Neuronal stem cell (in vitro differentiated cells): Measurements from ENCODE around the gene SPATA19.

Source experiments
- DNase-seq: peaks from one replicate; pipeline ENCODE4 v3.0.0-alpha.2; 2013; ENCODE audit warnings: low spot score
- H2AFZ ChIP-seq: one replicate; pipeline ENCODE4 v1.6.1; 2013; ENCODE audit warnings: mild to moderate bottlenecking, low read length, inconsistent platforms
- H2AK5ac ChIP-seq: 2 replicates; pipeline ENCODE4 v1.6.1; 2013; ENCODE audit warnings: low read depth, mild to moderate bottlenecking, inconsistent platforms, low read length, moderate library complexity, mixed read lengths
- H2BK120ac ChIP-seq: 2 replicates; pipeline ENCODE4 v1.6.1; 2013; ENCODE audit warnings: low read depth, mild to moderate bottlenecking, inconsistent platforms, low read length, moderate library complexity, mixed read lengths
- H2BK12ac ChIP-seq: one replicate; pipeline ENCODE4 v1.6.1; 2013; ENCODE audit warnings: low read length, inconsistent platforms
- H2BK15ac ChIP-seq: 2 replicates; pipeline ENCODE4 v1.6.1; 2013; ENCODE audit warnings: mild to moderate bottlenecking, low read length, inconsistent platforms, mixed read lengths
- H2BK5ac ChIP-seq: one replicate; pipeline ENCODE4 v1.6.1; 2013; ENCODE audit warnings: inconsistent platforms, mild to moderate bottlenecking, low read length, moderate library complexity
- H3K14ac ChIP-seq: one replicate; pipeline ENCODE4 v1.6.1; 2013; ENCODE audit warnings: low read length, inconsistent platforms
- H3K18ac ChIP-seq: 2 replicates; pipeline ENCODE4 v1.6.1; 2013; ENCODE audit warnings: low read length, inconsistent platforms
- H3K23ac ChIP-seq: 2 replicates; pipeline ENCODE4 v1.6.1; 2013; ENCODE audit warnings: low read depth, mild to moderate bottlenecking, mixed read lengths, low read length, inconsistent platforms; ENCODE audit not compliant: poor library complexity
- H3K27ac ChIP-seq: replicated peaks from 3 replicates; pipeline ENCODE4 v1.5.1; 2013; ENCODE audit warnings: low read length, inconsistent platforms
- H3K27me3 ChIP-seq, 3 experiments: 2 replicates each; pipeline ENCODE4 v1.6.1; 2013; ENCODE audit warnings: low read length in 3 of 3, mild to moderate bottlenecking in 2 of 3, inconsistent platforms in 1 of 3, low read depth in 1 of 3, mixed read lengths in 1 of 3, moderate library complexity in 1 of 3; ENCODE audit not compliant: control insufficient read depth in 3 of 3, insufficient read depth in 3 of 3
- H3K36me3 ChIP-seq, 2 donors: replicated peaks in 1 of 2; 2 replicates each; pipeline ENCODE4 v1.6.1; 2013; ENCODE audit warnings: low read length in 2 of 2; ENCODE audit not compliant: control insufficient read depth in 2 of 2, insufficient read depth in 2 of 2
- H3K4ac ChIP-seq: 2 replicates; pipeline ENCODE4 v1.6.1; 2013; ENCODE audit warnings: inconsistent platforms, mild to moderate bottlenecking, low read length, moderate library complexity
- H3K4me1 ChIP-seq, 2 donors: 1 replicate in 1 of 2; 2 replicates in 1 of 2; pipeline ENCODE4 v1.6.1; 2013; ENCODE audit warnings: low read length in 2 of 2, low read depth in 1 of 2; ENCODE audit not compliant: control insufficient read depth in 2 of 2, insufficient read depth in 1 of 2
- H3K4me2 ChIP-seq: one replicate; pipeline ENCODE4 v1.6.1; 2013; ENCODE audit warnings: mild to moderate bottlenecking, low read length, inconsistent platforms; ENCODE audit not compliant: insufficient read depth, poor library complexity, severe bottlenecking
- H3K4me3 ChIP-seq, 2 donors: 2 replicates each; pipeline ENCODE4 v1.5.1; 2013; ENCODE audit warnings: low read length in 2 of 2, mild to moderate bottlenecking in 2 of 2, inconsistent platforms in 1 of 2, moderate library complexity in 1 of 2
- H3K79me1 ChIP-seq: one replicate; pipeline ENCODE4 v1.6.1; 2013; ENCODE audit warnings: low read depth, mild to moderate bottlenecking, inconsistent platforms, low read length, moderate library complexity
- H3K9ac ChIP-seq: one replicate; pipeline ENCODE4 v1.6.1; 2013; ENCODE audit warnings: mild to moderate bottlenecking, low read depth, low read length, inconsistent platforms; ENCODE audit not compliant: poor library complexity
- H3K9me3 ChIP-seq, 2 donors: replicated peaks in 1 of 2; 2 replicates each; pipeline versions ENCODE3 to v1.6.1; 2013; ENCODE audit warnings: low read length in 2 of 2, mild to moderate bottlenecking in 2 of 2, inconsistent platforms in 1 of 2, low read depth in 1 of 2, mixed read lengths in 1 of 2, moderate library complexity in 1 of 2; ENCODE audit not compliant: control insufficient read depth in 2 of 2, insufficient read depth in 1 of 2
- H4K8ac ChIP-seq: one replicate; pipeline ENCODE4 v1.6.1; 2013; ENCODE audit warnings: low read depth, mild to moderate bottlenecking, inconsistent platforms, low read length, moderate library complexity
- H4K91ac ChIP-seq: one replicate; pipeline ENCODE4 v1.6.1; 2013; ENCODE audit warnings: low read length, low read depth, mild to moderate bottlenecking, inconsistent platforms; ENCODE audit not compliant: poor library complexity
- WGBS, 2 donors: extraction: QIAGEN DNeasy Blood & Tissue Kit; methylation state at CpG; one replicate each; pipeline ENCODE4 v1.1.7; 2013; ENCODE audit warnings: missing lambda C conversion rate in 2 of 2, mixed read lengths in 1 of 2; ENCODE audit not compliant: insufficient read length in 2 of 2, insufficient replicate concordance in 1 of 2; ENCODE audit errors: extremely low coverage in 2 of 2; 5-methylcytosine and 5-hydroxymethylcytosine counted together

The SPATA19 gene

GRCh38 chr11:133809569-133810491 lies 35.5 kb downstream of the SPATA19 start:
- H2BK12ac ChIP-seq: no peak overlapping the region
- H3K9ac ChIP-seq: no peak overlapping the region
- H2BK5ac ChIP-seq: no peak overlapping the region
- H3K4me1 ChIP-seq: peaks cover 0 to 8% of the 10 kb centered on the region in 2 donors
- H4K91ac ChIP-seq: no peak overlapping the region
- no peak overlapping the region for H3K23ac ChIP-seq
- H3K27me3 ChIP-seq: peaks cover 0 to 3% (median 0%) of the 10 kb centered on the region in 3 experiments
- H3K4me2 ChIP-seq: no peak overlapping the region
- no CpG with 5 or more reads among the region's 23 CpGs for WGBS, 2 donors
- no peak overlapping the region for H4K8ac ChIP-seq
- H3K4ac ChIP-seq: no peak overlapping the region
- no peak overlapping the region for H2AFZ ChIP-seq
- no peak overlapping the region for H2BK120ac ChIP-seq
- no peak overlapping the region for H3K27ac ChIP-seq
- H2AK5ac ChIP-seq: no peak overlapping the region
- H3K14ac ChIP-seq: no peak overlapping the region
- no peaks in the 10 kb centered on the region for H3K9me3 ChIP-seq
- no peak overlapping the region for H3K18ac ChIP-seq
- H2BK15ac ChIP-seq: no peak overlapping the region
- H3K4me3 ChIP-seq: no peak overlapping the region
- no peaks in the 10 kb centered on the region for H3K36me3 ChIP-seq
- H3K79me1 ChIP-seq: no peaks in the 10 kb centered on the region
- no peak for DNase-seq

- no CpG with 5 or more reads among the region's 13 CpGs for WGBS, 2 donors
- no peak overlapping the region for H2BK120ac ChIP-seq
These were observed 36.7 kb downstream of the SPATA19 start for GRCh38 chr11:133808393-133809140.

GRCh38 chr11:133803026-133803425 lies 42.3 kb downstream of the SPATA19 start:
- H2BK5ac ChIP-seq: no peak overlapping the region

More at GRCh38 chr11:133808393-133809140, 36.7 kb downstream of the SPATA19 start:
- H3K14ac ChIP-seq: no peak overlapping the region
- no peak overlapping the region for H3K18ac ChIP-seq
- no peaks in the 10 kb centered on the region for H3K36me3 ChIP-seq
- peaks cover 0 to 3% (median 0%) of the 10 kb centered on the region in 3 experiments for H3K27me3 ChIP-seq
- H2AFZ ChIP-seq: no peak overlapping the region
- H3K4me1 ChIP-seq: peaks cover 0 to 8% of the 10 kb centered on the region in 2 donors
- H2BK15ac ChIP-seq: no peak overlapping the region
- no peak overlapping the region for H2AK5ac ChIP-seq
- no peak overlapping the region for H3K9ac ChIP-seq
- no peak overlapping the region for H4K8ac ChIP-seq
- no peak overlapping the region for H2BK5ac ChIP-seq
- H3K23ac ChIP-seq: no peak overlapping the region
- no peak overlapping the region for H3K4ac ChIP-seq
- H2BK12ac ChIP-seq: no peak overlapping the region
- H3K27ac ChIP-seq: no peak overlapping the region
- DNase-seq: no peak
- no peak overlapping the region for H3K4me3 ChIP-seq
- H3K4me2 ChIP-seq: no peak overlapping the region
- no peaks in the 10 kb centered on the region for H3K79me1 ChIP-seq
- H4K91ac ChIP-seq: no peak overlapping the region
- no peaks in the 10 kb centered on the region for H3K9me3 ChIP-seq

GRCh38 chr11:133801356-133801755 lies 44.0 kb downstream of the SPATA19 start:
- Histone ChIP-seq H2BK15ac (no peak overlapping the region), H3K9me3 (no peaks in the 10 kb centered on the region), H2BK120ac (no peak overlapping the region), H3K79me1 (no peaks in the 10 kb centered on the region), H4K8ac (no peak overlapping the region), H3K4me2 (no peak overlapping the region), H3K18ac (no peak overlapping the region), H2BK12ac (no peak overlapping the region), H3K27ac (no peak overlapping the region), H2AFZ (no peak overlapping the region), H2AK5ac (no peak overlapping the region), H3K9ac (no peak overlapping the region), H3K4me1 (no peaks in the 10 kb centered on the region), H2BK5ac (no peak overlapping the region), H3K36me3 (no peaks in the 10 kb centered on the region), H4K91ac (no peak overlapping the region), H3K4me3 (no peak overlapping the region), H3K23ac (no peak overlapping the region), H3K4ac (no peak overlapping the region), H3K27me3 (peaks cover 0 to 10% (median 0%) of the 10 kb centered on the region in 3 experiments), H3K14ac (no peak overlapping the region)
- no CpG with 5 or more reads among the region's 4 CpGs for WGBS, 2 donors
- no peak for DNase-seq

More at GRCh38 chr11:133803026-133803425, 42.3 kb downstream of the SPATA19 start:
- no CpG with 5 or more reads among the region's 7 CpGs for WGBS, 2 donors
- Histone ChIP-seq H2BK15ac (no peak overlapping the region), H3K4me1 (no peaks in the 10 kb centered on the region), H2AFZ (no peak overlapping the region), H2BK120ac (no peak overlapping the region), H3K18ac (no peak overlapping the region), H3K23ac (no peak overlapping the region), H3K9me3 (no peaks in the 10 kb centered on the region), H3K14ac (no peak overlapping the region), H2BK12ac (no peak overlapping the region), H4K91ac (no peak overlapping the region), H3K27me3 (peaks cover 0 to 10% (median 0%) of the 10 kb centered on the region in 3 experiments), H3K4me3 (no peak overlapping the region), H3K9ac (no peak overlapping the region), H3K36me3 (no peaks in the 10 kb centered on the region), H2AK5ac (no peak overlapping the region), H4K8ac (no peak overlapping the region), H3K4me2 (no peak overlapping the region), H3K79me1 (no peaks in the 10 kb centered on the region), H3K27ac (no peak overlapping the region), H3K4ac (no peak overlapping the region)
- no peak for DNase-seq
